Bronchial epithelial cell (primary cell): ENCODE results near the gene C2orf81. TPM values are rescaled to one million over a fixed set of nuclear protein-coding genes. Genes with fewer than 3 reads are reported as not detected.
A peak's percentile ranks its signal among the peaks of the same experiment; 100 is the strongest.

Source experiments
- DNase-seq: peaks from one replicate; pipeline ENCODE4 v3.0.0-alpha.2; 2010; ENCODE audit warnings: low read depth
- FAIRE-seq: peaks from 2 replicates; lab custom pipeline; 2011; peaks lifted over from hg19 to GRCh38; lab: Jason Lieb, UNC
- H3K27me3 ChIP-seq: 2 replicates; pipeline ENCODE4 v1.5.1; 2011; ENCODE audit warnings: low read length; ENCODE audit not compliant: control insufficient read depth, insufficient read depth
- H3K36me3 ChIP-seq: 2 replicates; pipeline ENCODE4 v1.5.1; 2011; ENCODE audit warnings: low read length; ENCODE audit not compliant: control insufficient read depth, insufficient read depth
- H3K4me3 ChIP-seq: 2 replicates; pipeline ENCODE4 v1.5.1; 2011; ENCODE audit warnings: mild to moderate bottlenecking, low read depth, low read length, control low read depth
- CTCF ChIP-seq: IDR thresholded peaks from 2 replicates; pipeline ENCODE4 v1.5.1; 2011; ENCODE audit warnings: mild to moderate bottlenecking, moderate library complexity, low read length, control low read depth, inconsistent platforms; ENCODE audit not compliant: insufficient read depth, severe bottlenecking
- total RNA-seq: library from RNA; depleted of rRNA; stranded (reverse); fragments of >200 nt; gene quantifications from 2 replicates; pipeline ENCODE4 v1.2.1, GENCODE V29; 2014

The C2orf81 gene
- total RNA-seq, 1 donor from 2014 or later = 0.26 TPM

GRCh38 chr2:74428675-74429074 lies 7.3 kb upstream of the C2orf81 start:
- H3K4me3 ChIP-seq = no peak overlapping the region
- FAIRE-seq = peak; percentile 40
- TF ChIP-seq CTCF = no peak
- no peaks in the 10 kb centered on the region for H3K27me3 ChIP-seq
- H3K36me3 ChIP-seq = peaks cover 28% of the 10 kb centered on the region
- DNase-seq = no peak

GRCh38 chr2:74427551-74427950 lies 6.1 kb upstream of the C2orf81 start:
- TF ChIP-seq CTCF = no peak
- FAIRE-seq (no peak), DNase-seq (peak; percentile 50)
- H3K4me3 ChIP-seq = no peak overlapping the region
- H3K27me3 ChIP-seq = no peaks in the 10 kb centered on the region
- peaks cover 27% of the 10 kb centered on the region for H3K36me3 ChIP-seq

- no peak overlapping the region for H3K4me3 ChIP-seq
- DNase-seq (no peak), FAIRE-seq (no peak)
- no peak for TF ChIP-seq CTCF
- H3K27me3 ChIP-seq = no peaks in the 10 kb centered on the region
- peaks cover 18% of the 10 kb centered on the region for H3K36me3 ChIP-seq
These were observed 4.9 kb upstream of the C2orf81 start for GRCh38 chr2:74426181-74426758.

GRCh38 chr2:74425523-74425922 lies 4.1 kb upstream of the C2orf81 start:
- DNase-seq (peak; percentile 98), FAIRE-seq (peak; percentile 66)
- H3K27me3 ChIP-seq = no peaks in the 10 kb centered on the region
- no peak for TF ChIP-seq CTCF
- no peak overlapping the region for H3K4me3 ChIP-seq
- H3K36me3 ChIP-seq = peaks cover 14% of the 10 kb centered on the region

- DNase-seq = no peak
These were observed 3.6 kb upstream of the C2orf81 start for GRCh38 chr2:74424995-74425406.

More at GRCh38 chr2:74424995-74425406, 3.6 kb upstream of the C2orf81 start:
- no peaks in the 10 kb centered on the region for H3K27me3 ChIP-seq
- FAIRE-seq = no peak
- no peak for TF ChIP-seq CTCF
- peaks cover 14% of the 10 kb centered on the region for H3K36me3 ChIP-seq
- H3K4me3 ChIP-seq = no peak overlapping the region
